Keratinocyte (primary cell): ENCODE data around the gene DLG4. TPM values are rescaled to one million over a fixed set of nuclear protein-coding genes. Genes with fewer than 3 reads are reported as not detected.

Source experiments
- DNase-seq: peaks from one replicate; pipeline ENCODE4 v3.0.0-alpha.2; 2011; ENCODE audit warnings: low read depth, missing footprints, low spot score
- FAIRE-seq: peaks from 2 replicates; lab custom pipeline; 2011; peaks lifted over from hg19 to GRCh38; lab: Jason Lieb, UNC
- H2AFZ ChIP-seq: 2 replicates; pipeline ENCODE4 v1.6.0; 2012; ENCODE audit warnings: low read length, control low read depth, inconsistent platforms; ENCODE audit not compliant: control insufficient read depth
- H3K27ac ChIP-seq: 2 replicates; pipeline ENCODE4 v1.5.1; 2011; ENCODE audit warnings: low read length; ENCODE audit not compliant: control insufficient read depth, insufficient read depth
- H3K27me3 ChIP-seq: 3 replicates; pipeline ENCODE4 v1.6.0; 2011; ENCODE audit warnings: low read length; ENCODE audit not compliant: control insufficient read depth, insufficient read depth; ENCODE audit errors: extremely low read depth
- H3K36me3 ChIP-seq, 2 experiments: 2 replicates in 1 of 2; 3 replicates in 1 of 2; pipeline ENCODE4 v1.5.1; 2011; ENCODE audit warnings: low read length in 2 of 2, mild to moderate bottlenecking in 1 of 2; ENCODE audit not compliant: control insufficient read depth in 2 of 2, insufficient read depth in 2 of 2; ENCODE audit errors: extremely low read depth in 1 of 2
- H3K4me1 ChIP-seq: 3 replicates; pipeline ENCODE4 v1.5.1; 2011; ENCODE audit warnings: low read length; ENCODE audit not compliant: control insufficient read depth, insufficient read depth; ENCODE audit errors: extremely low read depth
- H3K4me2 ChIP-seq: 3 replicates; pipeline ENCODE4 v1.6.0; 2011; ENCODE audit warnings: low read depth, low read length; ENCODE audit not compliant: control insufficient read depth, insufficient read depth; ENCODE audit errors: extremely low read depth
- H3K4me3 ChIP-seq, 3 experiments: fragments of 200-600 bp in 1 of 3; sonication (generic) in 1 of 3; 2 replicates in 2 of 3; 3 replicates in 1 of 3; pipeline ENCODE4 v1.5.1; 2011 to 2016; ENCODE audit warnings: low read length in 3 of 3, mild to moderate bottlenecking in 3 of 3, control low read depth in 2 of 3, inconsistent platforms in 1 of 3, low read depth in 1 of 3, mixed read lengths in 1 of 3, mixed run types in 1 of 3, moderate library complexity in 1 of 3; ENCODE audit not compliant: control insufficient read depth in 2 of 3, insufficient read depth in 2 of 3; ENCODE audit errors: extremely low read depth in 1 of 3
- H3K79me2 ChIP-seq: 2 replicates; pipeline ENCODE4 v1.6.0; 2012; ENCODE audit warnings: low read length; ENCODE audit not compliant: control insufficient read depth, insufficient read depth
- H3K9ac ChIP-seq: 3 replicates; pipeline ENCODE4 v1.6.0; 2011; ENCODE audit warnings: low read length; ENCODE audit not compliant: control insufficient read depth, insufficient read depth; ENCODE audit errors: extremely low read depth
- H3K9me1 ChIP-seq: 3 replicates; pipeline ENCODE4 v1.6.0; 2011; ENCODE audit warnings: low read length; ENCODE audit not compliant: control insufficient read depth, insufficient read depth; ENCODE audit errors: extremely low read depth
- H3K9me3 ChIP-seq: 2 replicates; pipeline ENCODE4 v1.5.1; 2012; ENCODE audit warnings: low read depth, low read length; ENCODE audit not compliant: control insufficient read depth
- H4K20me1 ChIP-seq: 3 replicates; pipeline ENCODE4 v1.6.0; 2011; ENCODE audit warnings: low read length; ENCODE audit not compliant: control insufficient read depth, insufficient read depth; ENCODE audit errors: extremely low read depth
- CTCF ChIP-seq, 3 experiments: IDR thresholded peaks in 1 of 3; conservative IDR thresholded peaks in 1 of 3; optimal IDR thresholded peaks in 1 of 3; 2 replicates in 2 of 3; 3 replicates in 1 of 3; pipeline versions ENCODE3 to v1.5.1; 2011; ENCODE audit warnings: low read length in 3 of 3, mild to moderate bottlenecking in 3 of 3, moderate library complexity in 2 of 3, control low read depth in 1 of 3, inconsistent platforms in 1 of 3; ENCODE audit not compliant: insufficient read depth in 2 of 3; ENCODE audit errors: extremely low read depth in 1 of 3
- EZH2 ChIP-seq: IDR thresholded peaks from one replicate; pipeline ENCODE4 v1.6.1; 2012; ENCODE audit warnings: inconsistent platforms, mild to moderate bottlenecking, low read length, moderate library complexity
- dilution Hi-C: fragments of 300-500 bp; cut with MboI; formaldehyde crosslinking; loops from one replicate; pipeline ENCODE4 v1.7.0; 2020; ENCODE audit warnings: low sequenced_read_pairs; ENCODE audit not compliant: extremely low pct_ligation_motif_present
- polyA plus RNA-seq, 5 experiments: library from polyadenylated mRNA; depleted of rRNA in 3 of 5; stranded (reverse) in 3 of 5; stranded (forward) in 1 of 5; unstranded in 1 of 5; fragments of >200 nt; gene quantifications; 1 replicate in 1 of 5; 2 replicates in 3 of 5; 3 replicates in 1 of 5; pipeline versions ENCODE4 v1.2.1 to v1.2.3, GENCODE V29; 2011 to 2012; ENCODE audit warnings: missing spikeins in 2 of 5, low read depth in 1 of 5, low replicate concordance in 1 of 5

The DLG4 gene
- polyA plus RNA-seq, 1 donor (not counting 4 experiments of a cell fraction or from before 2014, with no cell fraction given) = 4.5 TPM

DNA sequence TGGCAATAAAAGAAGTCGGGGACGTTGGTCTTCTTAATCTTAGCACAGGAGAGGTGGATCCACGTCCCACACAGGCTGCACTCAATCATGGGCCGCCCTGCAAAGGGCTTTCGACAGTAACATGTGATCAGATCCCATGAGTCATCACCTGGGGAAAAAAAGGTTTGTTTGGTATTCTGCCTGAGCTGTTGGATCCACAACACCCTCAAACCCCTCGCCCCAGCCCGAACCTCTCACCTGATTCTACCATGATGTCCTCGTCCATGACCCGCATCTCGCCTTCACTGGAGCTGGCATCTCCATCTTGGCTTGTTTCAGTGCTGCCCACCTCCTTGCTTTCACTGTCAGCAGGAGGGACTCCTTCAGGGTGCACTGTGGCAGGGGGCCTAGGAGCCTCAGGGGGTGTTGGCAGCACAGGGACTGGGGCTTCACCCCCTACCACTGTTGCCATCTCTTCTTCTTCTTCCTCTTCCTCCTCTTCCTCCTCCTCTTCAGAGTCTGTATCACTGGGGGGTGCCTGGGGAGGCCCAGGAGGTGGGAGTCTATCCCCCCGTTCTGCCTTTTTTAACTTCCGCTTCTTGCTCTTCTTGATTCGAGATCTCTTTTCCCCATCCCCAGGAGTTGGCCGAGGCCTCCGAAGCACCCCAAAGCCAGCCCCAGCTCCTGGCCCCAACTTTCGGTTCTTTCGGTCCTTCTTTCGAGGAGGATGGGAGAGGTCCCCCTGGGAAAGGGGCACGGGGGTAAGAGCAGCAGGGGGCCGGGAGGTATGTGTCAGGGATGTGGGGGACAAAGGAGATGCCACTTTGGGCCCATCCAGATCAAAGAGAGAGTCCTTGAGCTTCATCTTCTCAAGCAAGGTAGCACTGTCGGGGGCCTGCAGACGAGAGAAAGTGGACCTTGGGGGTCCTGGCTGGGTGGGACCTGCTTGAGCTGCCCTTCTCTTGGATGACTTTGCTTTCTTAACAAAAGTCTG is 16.3 kb upstream of the DLG4 start:
- Histone ChIP-seq H2AFZ (no peak overlapping the region), H3K27ac (peak overlapping the region; percentile 93), H3K27me3 (no peaks in the 10 kb centered on the region), H3K36me3 (peaks cover 14 to 31% of the 10 kb centered on the region in 2 experiments), H3K9me3 (no peaks in the 10 kb centered on the region), H3K4me2 (peak overlapping the region; percentile 9), H3K4me3 (no peak overlapping the region), H4K20me1 (peaks cover 3% of the 10 kb centered on the region), H3K79me2 (peaks cover 60% of the 10 kb centered on the region), H3K4me1 (peaks cover 41% of the 10 kb centered on the region), H3K9me1 (peaks cover 2% of the 10 kb centered on the region), H3K9ac (peak overlapping the region; percentile 18)
- FAIRE-seq (no peak), DNase-seq (no peak)
- TF ChIP-seq EZH2 (no peak), CTCF (optimal IDR thresholded peaks at IDR 0.05 in 1 of 3, IDR thresholded peaks at IDR 0.05 in 1 of 3, conservative IDR thresholded peaks at IDR 0.05 in 1 of 3; ENCODE audit: extremely low read depth in 1 of 3, insufficient read depth in 2 of 3, low read length in 3 of 3) (no peak)
- dilution Hi-C loops = no loop called here

DNA sequence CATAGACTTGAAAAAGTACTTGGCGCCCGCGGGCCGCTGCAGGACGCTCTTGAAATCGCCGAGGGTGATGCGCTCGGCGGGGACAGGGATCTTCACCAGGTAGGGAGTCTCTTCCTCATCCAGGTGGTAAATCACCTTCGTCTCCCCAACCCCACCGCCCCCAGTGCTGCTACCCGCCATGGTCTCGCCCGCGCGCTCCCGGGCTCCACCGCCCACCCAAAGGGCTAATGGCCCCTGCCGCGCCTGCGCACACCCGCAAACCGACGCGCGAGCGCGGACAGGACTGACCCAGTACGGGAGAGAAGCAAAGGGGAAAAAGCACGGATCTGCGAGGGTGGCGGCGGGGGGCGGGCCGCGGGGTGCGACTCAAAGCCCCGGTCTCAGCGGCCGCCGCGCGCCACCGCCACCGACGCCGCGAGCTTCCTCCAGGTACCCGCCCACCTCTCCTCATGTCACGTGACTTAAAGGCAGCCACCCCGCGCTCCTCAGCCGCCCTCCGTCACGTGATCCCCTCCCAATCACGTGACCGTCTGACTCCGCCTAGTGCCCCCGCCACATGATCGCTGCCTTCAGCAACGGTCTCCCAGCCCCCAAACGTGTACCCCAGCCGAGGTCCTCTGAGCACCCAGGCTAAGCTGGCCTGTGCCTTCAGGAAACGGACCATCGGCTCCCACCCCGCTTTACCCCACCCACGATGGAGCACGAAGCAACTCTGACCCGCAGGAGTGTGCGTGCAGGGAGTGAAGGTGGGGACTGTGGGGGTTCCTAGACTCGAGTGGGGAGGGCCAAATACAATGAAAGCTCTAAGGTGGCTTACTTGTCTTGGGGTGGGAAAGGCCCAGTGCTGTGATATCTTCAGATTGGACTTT is 14.7 kb upstream of the DLG4 start, which contains the start of gene DVL2:
TSS of gene DVL2 (minus strand) at position 435 of the 869 bp plus-strand sequence. CDS start at position 180, 255 bp downstream.
- TF ChIP-seq EZH2 = no peak
- H3K4me1 ChIP-seq = peaks cover 33% of the 10 kb centered on the region
- peaks cover 13 to 35% of the 10 kb centered on the region in 2 experiments for H3K36me3 ChIP-seq
- H3K27me3 ChIP-seq = no peaks in the 10 kb centered on the region
- peak within 1 kb of the TSS; percentile 94 for H3K9ac ChIP-seq
- peaks cover 3% of the 10 kb centered on the region for H4K20me1 ChIP-seq
- H3K79me2 ChIP-seq = peaks cover 62% of the 10 kb centered on the region
- FAIRE-seq = peak; percentile 84
- peak within 1 kb of the TSS; percentile 96 for H3K4me2 ChIP-seq
- dilution Hi-C loops = no loop called here
- H3K27ac ChIP-seq = peak within 1 kb of the TSS; percentile 93
- H3K9me3 ChIP-seq = no peaks in the 10 kb centered on the region
- peak within 1 kb of the TSS; percentile 56 for H2AFZ ChIP-seq
- H3K4me3 ChIP-seq = peak within 1 kb of the TSS; percentile 63 to 98 (median 93)
- DNase-seq = peak; percentile 88
- H3K9me1 ChIP-seq = peaks cover 2% of the 10 kb centered on the region
